CMK (cell line): ENCODE data around the gene GUCA2A.
"Not testable (repeated sequence)": the region's sequence is repeated elsewhere in the genome, so short reads cannot be mapped to it uniquely, and the experiment has no call there.

Source experiments
- DNase-seq: peaks from one replicate; pipeline ENCODE4 v3.0.0-alpha.2; 2010; ENCODE audit warnings: low read depth

GUCA2A gene

GRCh38 chr1:42164551-42165420 is at the start of gene GUCA2A:
TSS of gene GUCA2A (minus strand) at chr1:42164745. CDS start at chr1:42164712, 33 bp downstream.
- no peak for DNase-seq

GRCh38 chr1:42211224-42211623 is 46.7 kb upstream of the GUCA2A start:
- no peak for DNase-seq

GRCh38 chr1:42210421-42211133 is 46.0 kb upstream of the GUCA2A start:
- no peak for DNase-seq

- no peak for DNase-seq
Measured at GRCh38 chr1:42209526-42210251, 45.1 kb upstream of the GUCA2A start.

GRCh38 chr1:42206930-42207329 is 42.4 kb upstream of the GUCA2A start:
- DNase-seq, result not testable (repeated sequence)

GRCh38 chr1:42206164-42206563 is 41.6 kb upstream of the GUCA2A start:
- DNase-seq, result no peak

GRCh38 chr1:42201986-42202385 is 37.4 kb upstream of the GUCA2A start:
- no peak for DNase-seq

- no peak for DNase-seq
Measured at GRCh38 chr1:42198251-42198650, 33.7 kb upstream of the GUCA2A start.

- DNase-seq, result no peak
Measured at GRCh38 chr1:42195841-42196240, 31.3 kb upstream of the GUCA2A start.

- no peak for DNase-seq
Measured at GRCh38 chr1:42192106-42192505, 27.6 kb upstream of the GUCA2A start.

- DNase-seq, result no peak
Measured at GRCh38 chr1:42191319-42191718, 26.8 kb upstream of the GUCA2A start.

- no peak for DNase-seq
Measured at GRCh38 chr1:42189931-42190853, 25.6 kb upstream of the GUCA2A start.

GRCh38 chr1:42186152-42186551 is 21.6 kb upstream of the GUCA2A start:
- DNase-seq, result no peak

- no peak for DNase-seq
Measured at GRCh38 chr1:42184616-42185015, 20.1 kb upstream of the GUCA2A start.

- no peak for DNase-seq
Measured at GRCh38 chr1:42183957-42184268, 19.4 kb upstream of the GUCA2A start.

GRCh38 chr1:42183210-42183956 is 18.8 kb upstream of the GUCA2A start:
- no peak for DNase-seq

- DNase-seq, result no peak
Measured at GRCh38 chr1:42181687-42182086, 17.1 kb upstream of the GUCA2A start.

GRCh38 chr1:42179900-42180329 is 15.4 kb upstream of the GUCA2A start:
- DNase-seq, result no peak

- no peak for DNase-seq
Measured at GRCh38 chr1:42179275-42179674, 14.7 kb upstream of the GUCA2A start.

GRCh38 chr1:42178249-42178648 is 13.7 kb upstream of the GUCA2A start:
- DNase-seq, result no peak

- DNase-seq, result no peak
Measured at GRCh38 chr1:42177541-42177981, 13.0 kb upstream of the GUCA2A start.
